Measurements from ENCODE around the gene BACE2. TPM values are rescaled to one million over a fixed set of nuclear protein-coding genes. Genes with fewer than 3 reads are reported as not detected.
"Not testable (repeated sequence)": the region's sequence is repeated elsewhere in the genome, so short reads cannot be mapped to it uniquely, and the experiment has no call there.

BACE2 gene
- total and polyA plus RNA-seq, 12 donors = 4.5 to 36.5 (median 15.1) TPM

DNA sequence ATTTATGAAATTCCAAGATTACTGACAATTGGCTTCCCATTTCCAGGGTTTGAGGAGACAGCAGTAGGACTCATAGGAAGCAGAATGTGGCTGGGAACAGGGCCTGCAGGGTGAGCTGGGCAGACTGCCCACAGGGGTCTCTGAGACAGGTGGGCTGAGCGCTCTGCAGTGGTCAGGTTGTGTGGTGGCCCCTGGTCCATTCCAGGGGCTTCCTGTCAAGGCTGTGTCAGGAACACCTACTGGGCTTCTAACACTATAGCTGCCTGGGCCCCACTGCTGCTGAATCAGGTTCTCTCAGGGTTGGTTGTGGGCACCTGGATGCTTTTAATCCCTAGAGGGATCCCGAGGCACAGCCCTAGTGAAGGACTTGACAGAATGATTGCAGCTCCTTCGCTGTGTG, 72.1 kb downstream of the BACE2 start:
- ATAC-seq = no peak
- TF ChIP-seq, protein P1, sequence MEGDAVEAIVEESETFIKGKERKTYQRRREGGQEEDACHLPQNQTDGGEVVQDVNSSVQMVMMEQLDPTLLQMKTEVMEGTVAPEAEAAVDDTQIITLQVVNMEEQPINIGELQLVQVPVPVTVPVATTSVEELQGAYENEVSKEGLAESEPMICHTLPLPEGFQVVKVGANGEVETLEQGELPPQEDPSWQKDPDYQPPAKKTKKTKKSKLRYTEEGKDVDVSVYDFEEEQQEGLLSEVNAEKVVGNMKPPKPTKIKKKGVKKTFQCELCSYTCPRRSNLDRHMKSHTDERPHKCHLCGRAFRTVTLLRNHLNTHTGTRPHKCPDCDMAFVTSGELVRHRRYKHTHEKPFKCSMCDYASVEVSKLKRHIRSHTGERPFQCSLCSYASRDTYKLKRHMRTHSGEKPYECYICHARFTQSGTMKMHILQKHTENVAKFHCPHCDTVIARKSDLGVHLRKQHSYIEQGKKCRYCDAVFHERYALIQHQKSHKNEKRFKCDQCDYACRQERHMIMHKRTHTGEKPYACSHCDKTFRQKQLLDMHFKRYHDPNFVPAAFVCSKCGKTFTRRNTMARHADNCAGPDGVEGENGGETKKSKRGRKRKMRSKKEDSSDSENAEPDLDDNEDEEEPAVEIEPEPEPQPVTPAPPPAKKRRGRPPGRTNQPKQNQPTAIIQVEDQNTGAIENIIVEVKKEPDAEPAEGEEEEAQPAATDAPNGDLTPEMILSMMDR (IDR thresholded peaks at IDR 0.05) = no peak
- DNase-seq = no peak
- 95 to 96% methylated on average over 3 of the region's 3 CpGs for WGBS, 2 donors
- no peaks in the 10 kb centered on the region for H3K4me1 ChIP-seq
- intact Hi-C loops (cut with DNase I) = no loop called here
- no peak overlapping the region for H3K27ac ChIP-seq
- no peak overlapping the region for H3K4me3 ChIP-seq
- H3K36me3 ChIP-seq = peaks cover 0 to 65% (median 18%) of the 10 kb centered on the region in 9 donors
- H3K27me3 ChIP-seq = no peaks in the 10 kb centered on the region
- H3K9me3 ChIP-seq = peaks cover 0 to 3% (median 0%) of the 10 kb centered on the region in 11 donors

DNA sequence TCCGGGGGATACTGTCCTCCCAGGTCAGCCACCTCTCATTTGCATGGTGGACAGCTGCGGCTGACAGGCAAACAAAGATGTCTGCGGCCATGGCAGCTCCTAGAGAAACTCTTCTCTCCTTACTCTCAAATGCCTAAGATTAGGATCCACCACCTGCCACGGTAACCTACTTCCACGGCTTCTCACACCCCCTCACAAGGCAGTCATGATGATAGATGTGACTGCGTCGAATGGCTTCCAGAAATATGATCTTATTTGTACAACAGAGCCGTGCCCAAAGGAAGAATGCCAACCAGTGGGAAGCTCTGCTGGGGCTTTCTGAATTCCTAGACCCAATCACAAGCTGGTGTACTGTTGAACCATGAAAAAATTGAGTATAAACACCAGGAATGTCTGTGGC, 73.4 kb downstream of the BACE2 start:
- ATAC-seq = no peak
- peaks cover 0 to 72% (median 18%) of the 10 kb centered on the region in 9 donors for H3K36me3 ChIP-seq
- no peak overlapping the region for H3K4me3 ChIP-seq
- WGBS, 2 donors = 89 to 92% methylated on average over 8 of the region's 8 CpGs
- TF ChIP-seq, protein P1 (IDR thresholded peaks at IDR 0.05) = no peak
- no peaks in the 10 kb centered on the region for H3K4me1 ChIP-seq
- peaks cover 0 to 3% (median 0%) of the 10 kb centered on the region in 11 donors for H3K9me3 ChIP-seq
- H3K27ac ChIP-seq = no peak overlapping the region
- DNase-seq = no peak
- intact Hi-C loops (cut with DNase I) = no loop called here
- H3K27me3 ChIP-seq = no peaks in the 10 kb centered on the region

DNA sequence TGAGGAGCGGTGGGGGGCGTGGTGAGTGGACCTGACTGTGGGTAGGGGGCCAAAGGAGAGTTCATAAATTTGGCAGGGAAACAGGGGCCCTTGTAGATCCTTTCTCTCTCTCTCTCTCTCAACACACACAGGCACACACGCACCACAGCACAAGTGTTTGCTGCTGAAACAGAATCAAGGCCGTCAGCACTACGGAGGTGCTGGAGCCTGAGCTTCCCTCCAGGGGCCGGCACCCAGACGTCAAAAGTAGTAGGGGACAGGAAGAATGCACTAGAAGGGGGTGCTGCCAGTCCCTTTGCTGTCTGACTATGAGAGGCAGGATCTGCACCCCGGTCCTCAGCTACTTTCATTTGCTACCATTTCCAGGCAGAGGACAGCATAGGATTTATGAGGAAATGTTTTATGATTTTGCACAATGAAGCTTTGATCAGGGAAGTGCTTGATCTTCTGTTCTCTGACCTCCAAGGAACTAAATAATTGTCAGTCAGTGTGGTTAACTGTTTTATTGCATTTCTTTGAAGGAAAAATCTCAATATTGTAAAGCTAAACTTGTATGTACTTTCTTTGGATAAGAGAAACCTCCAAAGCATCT, 74.4 kb downstream of the BACE2 start:
- ATAC-seq = no peak
- intact Hi-C loops (cut with DNase I) = no loop called here
- 74 to 86% methylated on average over 8 of the region's 8 CpGs for WGBS, 2 donors
- Histone ChIP-seq H3K9me3 (peaks cover 0 to 3% (median 0%) of the 10 kb centered on the region in 11 donors), H3K36me3 (peaks cover 0 to 79% (median 17%) of the 10 kb centered on the region in 9 donors), H3K27me3 (no peaks in the 10 kb centered on the region), H3K4me3 (no peak overlapping the region), H3K4me1 (no peaks in the 10 kb centered on the region), H3K27ac (no peak overlapping the region)
- TF ChIP-seq, protein P1 (IDR thresholded peaks at IDR 0.05) = no peak
- no peak for DNase-seq

DNA sequence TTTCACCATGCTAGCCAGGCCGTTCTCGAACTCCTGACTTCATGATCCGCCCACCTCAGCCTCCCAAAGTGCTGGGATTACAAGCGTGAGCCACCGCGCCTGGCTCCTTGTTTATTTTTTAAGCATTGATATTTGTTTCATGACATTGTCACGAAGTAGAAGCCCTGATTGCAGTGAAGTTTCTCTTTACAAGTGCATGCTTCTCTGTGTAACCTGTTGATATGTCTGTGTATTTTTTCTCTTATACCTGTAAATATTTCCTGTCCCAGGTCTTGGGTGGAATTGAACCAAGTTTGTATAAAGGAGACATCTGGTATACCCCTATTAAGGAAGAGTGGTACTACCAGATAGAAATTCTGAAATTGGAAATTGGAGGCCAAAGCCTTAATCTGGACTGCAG, 75.1 kb downstream of the BACE2 start:
- intact Hi-C loops (cut with DNase I) = no loop called here
- Histone ChIP-seq H3K36me3 (peaks cover 0 to 78% (median 9%) of the 10 kb centered on the region in 9 donors), H3K4me1 (no peaks in the 10 kb centered on the region), H3K27ac (no peak overlapping the region), H3K4me3 (no peak overlapping the region), H3K9me3 (peaks cover 0 to 3% (median 0%) of the 10 kb centered on the region in 11 donors), H3K27me3 (no peaks in the 10 kb centered on the region)
- TF ChIP-seq, protein P1 (IDR thresholded peaks at IDR 0.05) = no peak
- WGBS, 2 donors = 97 to 98% methylated on average over 7 of the region's 7 CpGs
- ATAC-seq = no peak
- DNase-seq = no peak

DNA sequence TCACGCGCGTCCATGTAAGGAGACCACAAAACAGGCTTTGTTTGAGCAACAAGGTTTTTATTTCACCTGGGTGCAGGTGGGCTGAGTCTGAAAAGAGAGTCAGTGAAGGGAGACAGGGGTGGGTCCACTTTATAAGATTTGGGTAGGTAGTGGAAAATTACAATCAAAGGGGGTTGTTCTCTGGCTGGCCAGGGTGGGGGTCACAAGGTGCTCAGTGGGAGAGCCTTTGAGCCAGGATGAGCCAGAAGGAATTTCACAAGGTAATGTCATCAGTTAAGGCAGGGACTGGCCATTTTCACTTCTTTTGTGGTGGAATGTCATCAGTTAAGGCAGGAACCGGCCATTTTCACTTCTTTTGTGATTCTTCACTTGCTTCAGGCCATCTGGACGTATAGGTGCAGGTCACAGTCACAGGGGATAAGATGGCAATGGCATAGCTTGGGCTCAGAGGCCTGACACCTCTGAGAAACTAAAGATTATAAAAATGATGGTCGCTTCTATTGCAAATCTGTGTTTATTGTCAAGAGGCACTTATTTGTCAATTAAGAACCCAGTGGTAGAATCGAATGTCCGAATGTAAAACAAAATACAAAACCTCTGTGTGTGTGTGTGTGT, 76.4 kb downstream of the BACE2 start:
- intact Hi-C loops (cut with DNase I); ATAC-seq; H3K4me3 ChIP-seq; DNase-seq; H3K27me3 ChIP-seq; H3K4me1 ChIP-seq; H3K27ac ChIP-seq; H3K9me3 ChIP-seq: not testable (repeated sequence)
- H3K36me3 ChIP-seq = peaks cover 0 to 83% (median 9%) of the 10 kb centered on the region in 9 donors
- 92 to 99% methylated on average over 8 of the region's 8 CpGs for WGBS, 2 donors

Measured in heart right ventricle (tissue), 16 donors.